Upper lobe of left lung (tissue), 6 donors: Measurements from ENCODE around the gene BRWD1. TPM values are rescaled to one million over a fixed set of nuclear protein-coding genes. Genes with fewer than 3 reads are reported as not detected.

Experiments used
- ATAC-seq, 2 donors: fragments of 200-7000 bp; cut with Tn5 transposase; one replicate each; pipeline ENCODE4 v1.9.1; 2022; ENCODE audit warnings: mild to moderate bottlenecking in 2 of 2, moderate library complexity in 2 of 2; ENCODE audit not compliant: low FRiP score in 2 of 2
- DNase-seq, 2 donors: peaks; one replicate each; pipeline ENCODE4 v3.0.0-alpha.2; 2019 to 2020
- H3K27ac ChIP-seq, 4 donors: fragments of 200-600 bp; sonication (generic); one replicate each; pipeline ENCODE4 v1.5.1; 2016 to 2019
- H3K27me3 ChIP-seq, 4 donors: fragments of 200-600 bp; sonication (generic); one replicate each; pipeline ENCODE4 v1.5.1; 2017 to 2019
- H3K36me3 ChIP-seq, 4 donors: fragments of 200-600 bp; sonication (generic); one replicate each; pipeline ENCODE4 v1.5.1; 2016 to 2019
- H3K4me1 ChIP-seq, 4 donors: fragments of 200-600 bp; sonication (generic); one replicate each; pipeline ENCODE4 v1.5.1; 2018 to 2019
- H3K4me3 ChIP-seq, 4 donors: fragments of 200-600 bp; sonication (generic); one replicate each; pipeline ENCODE4 v1.5.1; 2017 to 2019; ENCODE audit warnings: mild to moderate bottlenecking in 2 of 4, moderate library complexity in 1 of 4
- H3K9me3 ChIP-seq, 4 donors: fragments of 200-600 bp; sonication (generic); one replicate each; pipeline ENCODE4 v1.5.1; 2018 to 2019
- EP300 ChIP-seq, 4 donors: sonication (generic); formaldehyde crosslinking; IDR thresholded peaks; one replicate each; pipeline ENCODE4 v1.5.1; 2017; ENCODE audit warnings: antibody characterized with exemption in 4 of 4, control low read depth in 2 of 4
- POLR2A ChIP-seq, 4 donors: fragments of 450-650 bp; IDR thresholded peaks; one replicate each; pipeline ENCODE4 v1.5.1; 2016 to 2017; ENCODE audit warnings: antibody characterized with exemption in 4 of 4, mild to moderate bottlenecking in 2 of 4
- POLR2AphosphoS5 ChIP-seq, 2 donors: sonication (generic); formaldehyde crosslinking; IDR thresholded peaks; one replicate each; pipeline ENCODE4 v1.5.1; 2017; ENCODE audit warnings: antibody characterized with exemption in 2 of 2
- WGBS, 2 donors: methylation state at CpG; one replicate each; pipeline ENCODE4 v1.1.5; 2017 to 2018; 5-methylcytosine and 5-hydroxymethylcytosine counted together
- total RNA-seq, 6 donors: library from RNA; depleted of rRNA in 4 of 6; stranded (reverse); fragments of >200 nt in 4 of 6; gene quantifications; one replicate each; pipeline versions ENCODE4 v1.1.0 to v1.2.1, GENCODE V29; 2016 to 2021
- TF ChIP-seq, protein P1 (sequence below), 6 experiments: fragments of 450-650 bp in 4 of 6; fragments of 200-600 bp in 2 of 6; sonication (generic) in 2 of 6; IDR thresholded peaks; one replicate each; pipeline ENCODE4 v1.5.1; 2016 to 2019; ENCODE audit warnings: antibody characterized with exemption in 6 of 6
- donor health status: DM: no; HTN: no; CAD: no; lungs with moderate emphysema.
- donor health status: DM: no; HTN: yes; CAD: no; lungs with severe emphysema.

The BRWD1 gene
- total RNA-seq, 6 donors from 2014 or later: 23.4 to 144 (median 42.0) TPM

DNA sequence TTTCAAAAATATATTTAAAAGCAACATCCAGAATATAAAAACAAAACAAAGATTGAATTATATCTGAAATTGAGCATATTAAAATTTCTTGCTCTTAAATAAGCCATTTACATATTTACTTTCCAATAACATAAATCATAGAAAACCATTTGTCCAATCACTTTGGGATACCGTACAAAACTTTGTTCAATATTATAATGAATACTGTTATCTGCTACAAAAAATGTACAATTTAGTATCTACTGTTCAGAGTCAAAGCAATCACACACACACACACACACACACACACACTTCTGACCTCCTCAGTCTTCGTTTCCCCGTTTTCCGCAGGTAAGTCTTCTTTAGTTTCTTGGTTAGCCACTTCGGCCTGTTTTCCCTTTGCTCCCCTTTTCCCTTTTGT, 31.4 kb upstream of the BRWD1 start:
- no peak for TF ChIP-seq POLR2AphosphoS5 (IDR thresholded peaks at IDR 0.05)
- TF ChIP-seq, protein P1, sequence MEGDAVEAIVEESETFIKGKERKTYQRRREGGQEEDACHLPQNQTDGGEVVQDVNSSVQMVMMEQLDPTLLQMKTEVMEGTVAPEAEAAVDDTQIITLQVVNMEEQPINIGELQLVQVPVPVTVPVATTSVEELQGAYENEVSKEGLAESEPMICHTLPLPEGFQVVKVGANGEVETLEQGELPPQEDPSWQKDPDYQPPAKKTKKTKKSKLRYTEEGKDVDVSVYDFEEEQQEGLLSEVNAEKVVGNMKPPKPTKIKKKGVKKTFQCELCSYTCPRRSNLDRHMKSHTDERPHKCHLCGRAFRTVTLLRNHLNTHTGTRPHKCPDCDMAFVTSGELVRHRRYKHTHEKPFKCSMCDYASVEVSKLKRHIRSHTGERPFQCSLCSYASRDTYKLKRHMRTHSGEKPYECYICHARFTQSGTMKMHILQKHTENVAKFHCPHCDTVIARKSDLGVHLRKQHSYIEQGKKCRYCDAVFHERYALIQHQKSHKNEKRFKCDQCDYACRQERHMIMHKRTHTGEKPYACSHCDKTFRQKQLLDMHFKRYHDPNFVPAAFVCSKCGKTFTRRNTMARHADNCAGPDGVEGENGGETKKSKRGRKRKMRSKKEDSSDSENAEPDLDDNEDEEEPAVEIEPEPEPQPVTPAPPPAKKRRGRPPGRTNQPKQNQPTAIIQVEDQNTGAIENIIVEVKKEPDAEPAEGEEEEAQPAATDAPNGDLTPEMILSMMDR (IDR thresholded peaks at IDR 0.05): no peak
- 86 to 89% methylated on average over 5 of the region's 5 CpGs for WGBS, 2 donors

DNA sequence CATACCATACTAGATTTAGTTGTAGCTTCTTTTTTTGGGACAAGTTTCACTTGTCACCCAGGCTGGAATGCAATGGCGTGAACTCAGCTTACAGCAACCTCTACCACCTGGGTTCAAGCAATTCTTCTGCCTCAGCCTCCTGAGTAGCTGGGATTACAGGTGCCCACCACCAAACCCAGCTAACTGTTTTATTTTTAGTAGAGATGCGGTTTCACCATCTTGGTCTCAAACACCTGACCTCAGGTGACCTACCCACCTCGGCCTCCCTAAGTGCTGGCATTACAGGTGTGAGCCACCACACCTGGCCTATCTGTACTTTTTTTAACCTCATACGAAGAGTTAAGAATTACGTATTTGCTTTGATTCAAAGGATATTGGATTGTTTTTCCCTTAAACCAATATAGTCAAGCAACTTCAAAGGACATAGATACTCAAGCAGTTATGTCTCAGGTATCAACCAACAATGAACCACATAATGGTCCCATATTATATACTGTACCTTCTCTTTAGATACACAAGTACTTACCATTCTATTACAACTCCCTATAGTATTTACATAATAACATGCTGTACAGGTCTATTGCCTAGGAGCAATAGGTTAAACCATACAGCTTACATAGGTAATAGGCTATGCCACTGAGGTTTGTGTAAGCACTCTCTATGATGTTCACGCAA, 28.0 kb upstream of the BRWD1 start:
- no peaks in the 10 kb centered on the region for H3K9me3 ChIP-seq
- no peaks in the 10 kb centered on the region for H3K27me3 ChIP-seq
- WGBS, 2 donors: 97 to 98% methylated on average over 6 of the region's 6 CpGs
- no peak for ATAC-seq
- H3K4me3 ChIP-seq: no peak overlapping the region
- TF ChIP-seq POLR2A (IDR thresholded peaks at IDR 0.05) (no peak), EP300 (IDR thresholded peaks at IDR 0.05) (no peak), POLR2AphosphoS5 (IDR thresholded peaks at IDR 0.05) (no peak)
- TF ChIP-seq, protein P1 (IDR thresholded peaks at IDR 0.05): no peak
- no peak overlapping the region for H3K27ac ChIP-seq
- peaks cover 3 to 11% (median 6%) of the 10 kb centered on the region in 4 donors for H3K4me1 ChIP-seq
- H3K36me3 ChIP-seq: peaks cover 6 to 47% (median 17%) of the 10 kb centered on the region in 4 donors
- DNase-seq: no peak

More for the DNA sequence above, 31.4 kb upstream of the BRWD1 start:
- no peak overlapping the region for H3K27ac ChIP-seq
- peaks cover 18 to 26% (median 21%) of the 10 kb centered on the region in 4 donors for H3K4me1 ChIP-seq
- no peak for ATAC-seq
- H3K27me3 ChIP-seq: no peaks in the 10 kb centered on the region
- no peaks in the 10 kb centered on the region for H3K9me3 ChIP-seq
- H3K36me3 ChIP-seq: peaks cover 6 to 47% (median 17%) of the 10 kb centered on the region in 4 donors
- no peak overlapping the region for H3K4me3 ChIP-seq
- no peak for DNase-seq

DNA sequence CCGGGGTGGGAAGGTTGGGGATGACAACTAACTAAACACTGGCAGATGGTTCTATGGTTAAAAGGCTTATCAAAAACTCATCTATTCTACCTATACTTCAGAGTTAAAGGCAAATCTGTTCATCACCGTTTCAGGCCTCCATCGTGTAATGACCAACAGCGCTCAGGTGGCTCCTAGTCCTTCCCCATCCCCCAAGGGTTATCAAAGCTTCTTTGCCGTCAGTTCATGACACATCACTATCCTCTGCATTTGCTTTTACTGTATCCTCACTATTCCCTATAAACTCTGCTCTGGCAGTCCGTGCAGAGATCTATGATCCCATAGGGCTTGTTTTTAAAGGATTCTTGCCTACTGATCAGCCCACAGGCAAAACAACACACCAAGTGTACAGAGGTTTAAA, 27.3 kb upstream of the BRWD1 start:
- WGBS, 2 donors: 90% methylated on average over 6 of the region's 6 CpGs
- peaks cover 0 to 4% (median under 1%) of the 10 kb centered on the region in 4 donors for H3K4me1 ChIP-seq
- no peak overlapping the region for H3K27ac ChIP-seq
- DNase-seq (no peak), ATAC-seq (no peak)
- H3K9me3 ChIP-seq: no peaks in the 10 kb centered on the region
- H3K4me3 ChIP-seq: no peak overlapping the region
- H3K27me3 ChIP-seq: no peaks in the 10 kb centered on the region
- peaks cover 6 to 47% (median 17%) of the 10 kb centered on the region in 4 donors for H3K36me3 ChIP-seq
- TF ChIP-seq EP300 (IDR thresholded peaks at IDR 0.05) (no peak), POLR2AphosphoS5 (IDR thresholded peaks at IDR 0.05) (no peak), POLR2A (IDR thresholded peaks at IDR 0.05) (no peak)
- TF ChIP-seq, protein P1 (IDR thresholded peaks at IDR 0.05): no peak

DNA sequence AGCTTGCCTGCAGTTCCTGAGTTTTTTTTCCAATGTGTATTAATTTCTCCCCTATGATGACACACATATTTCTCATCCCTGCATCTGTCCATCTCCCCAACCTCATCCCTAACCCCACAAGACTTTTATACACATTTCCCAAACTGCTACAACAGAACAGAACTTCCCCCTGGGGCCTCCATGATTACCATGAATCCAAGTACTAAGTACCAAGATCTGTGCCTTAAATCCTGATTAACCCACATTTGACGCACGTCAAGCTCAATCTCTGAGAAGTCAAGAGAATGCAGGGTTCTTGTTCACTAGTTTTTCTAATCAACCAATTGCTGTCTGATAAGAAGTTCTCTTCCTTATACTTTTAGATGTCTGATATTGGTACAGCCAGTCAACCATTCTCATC, 25.8 kb upstream of the BRWD1 start:
- no peak for TF ChIP-seq POLR2AphosphoS5 (IDR thresholded peaks at IDR 0.05)
- no peak for TF ChIP-seq POLR2A (IDR thresholded peaks at IDR 0.05)
- TF ChIP-seq EP300 (IDR thresholded peaks at IDR 0.05): no peak
- TF ChIP-seq, protein P1 (IDR thresholded peaks at IDR 0.05): no peak
- Histone ChIP-seq H3K9me3 (no peaks in the 10 kb centered on the region), H3K4me3 (no peak overlapping the region), H3K27ac (no peak overlapping the region), H3K36me3 (peaks cover 6 to 34% (median 17%) of the 10 kb centered on the region in 4 donors), H3K4me1 (no peaks in the 10 kb centered on the region), H3K27me3 (no peaks in the 10 kb centered on the region)
- 91 to 95% methylated on average over 2 of the region's 2 CpGs for WGBS, 2 donors
- ATAC-seq (no peak), DNase-seq (no peak)
